ENCODE results near the gene ZNF394. TPM values are rescaled to one million over a fixed set of nuclear protein-coding genes. Genes with fewer than 3 reads are reported as not detected.

The ZNF394 gene
- total and polyA plus RNA-seq, 9 of the 15 experiments (the other 6 are each of a cell fraction or from before 2014, with no cell fraction given), result 2.9 to 32.2 (median 24.2) TPM

- TF ChIP-seq MTA3 (IDR thresholded peaks at IDR 0.05; ENCODE audit: borderline replicate concordance), result peak; percentile 59; the same call in 1 of the 2 replicates
- peak; percentile 98 for TF ChIP-seq MBD2 (IDR thresholded peaks at IDR 0.05; ENCODE audit: borderline replicate concordance, low read depth)
- TF ChIP-seq ZNF384 (IDR thresholded peaks at IDR 0.05; ENCODE audit: low read depth, low read length), result peak; percentile 32; the same call in 1 of the 2 replicates
- TF ChIP-seq TARDBP (IDR thresholded peaks at IDR 0.05), result peak; percentile 69
- TF ChIP-seq ZNF717 (CRISPR knock-in tag; IDR thresholded peaks at IDR 0.05), result no peak
- peak in 1 of 2 experiments; percentile 81; a peak in 2 of 4 replicates for TF ChIP-seq ZNF639 (CRISPR knock-in tag; conservative IDR thresholded peaks at IDR 0.05 in 1 of 2, IDR thresholded peaks at IDR 0.05 in 1 of 2)
- peak; percentile 94 for TF ChIP-seq SP1 (CRISPR knock-in tag; IDR thresholded peaks at IDR 0.05)
- 0 out of 2 replicates have a peak, but pooled peaks have one; percentile 69 for TF ChIP-seq CBX1 (IDR thresholded peaks at IDR 0.05; ENCODE audit: low read depth)
- no peak for TF ChIP-seq TCF3 (CRISPR knock-in tag; IDR thresholded peaks at IDR 0.05)
- TF ChIP-seq TAF9B (IDR thresholded peaks at IDR 0.05; ENCODE audit: partially characterized antibody), result peak; percentile 93
- TF ChIP-seq PHB2 (IDR thresholded peaks at IDR 0.05; ENCODE audit: low read depth), result no peak; the same call in 1 of the 2 replicates
- TF ChIP-seq C11orf30 (IDR thresholded peaks at IDR 0.05; ENCODE audit: low read depth), result peak; percentile 87
- peak; percentile 63 for TF ChIP-seq PKNOX1 (IDR thresholded peaks at IDR 0.05)
- peak; percentile 86 for TF ChIP-seq POLR2B (IDR thresholded peaks at IDR 0.05; ENCODE audit: low read depth, partially characterized antibody)
- no peak for TF ChIP-seq MAFG (tag; conservative IDR thresholded peaks at IDR 0.05)
- no peak for TF ChIP-seq KDM1A (IDR thresholded peaks at IDR 0.05)
- peak; percentile 82; the same call in 1 of the 2 replicates for TF ChIP-seq ZNF232 (CRISPR knock-in tag; IDR thresholded peaks at IDR 0.05)
- no peak for TF ChIP-seq XRCC5 (IDR thresholded peaks at IDR 0.05; ENCODE audit: low read depth, low read length)
- TF ChIP-seq ATF7 (IDR thresholded peaks at IDR 0.05), result peak; percentile 82
- peak; percentile 99 for TF ChIP-seq GABPA (tag; conservative IDR thresholded peaks at IDR 0.05; ENCODE audit: low read depth)
- TF ChIP-seq ARID2 (IDR thresholded peaks at IDR 0.05), result no peak
- TF ChIP-seq KLF16 (IDR thresholded peaks at IDR 0.05), result no peak
- peak; percentile 97 for TF ChIP-seq VEZF1 (CRISPR knock-in tag; IDR thresholded peaks at IDR 0.05)
- TF ChIP-seq GTF2E2 (tag; IDR thresholded peaks at IDR 0.05), result peak; percentile 79; the same call in 1 of the 2 replicates
Observed at GRCh38 chr7:99504603-99505323, 4.7 kb upstream of the ZNF394 start, which contains the start of gene ZKSCAN5 (continued).

All from K562 (cell line).